Heart left ventricle (tissue), 13 donors: ENCODE results near the gene NRAP.

Experiments
- POLR2A ChIP-seq, 2 donors: fragments of 450-650 bp; IDR thresholded peaks; one replicate each; pipeline ENCODE4 v1.6.1; 2017; ENCODE audit warnings: antibody characterized with exemption in 2 of 2, mild to moderate bottlenecking in 2 of 2, moderate library complexity in 2 of 2
- TF ChIP-seq, protein P1 (sequence below), 12 donors: fragments of 200-600 bp; sonication (generic) in 4 of 12; IDR thresholded peaks; one replicate each; pipeline versions ENCODE4 v1.5.0 to v1.8.0; 2018 to 2022; ENCODE audit warnings: antibody characterized with exemption in 12 of 12, mild to moderate bottlenecking in 5 of 12
- donor health status: ischemic (EF 13 %, LVEDD 7.1; RV severe dilation, severe dysfunction).
- donor health status: DM: no; HTN: yes; CAD: no.
- donor health status: DM: no; HTN: no; CAD: no.
- donor health status: ischemic (EF 25% LVEDD 6.9; RV normal size, moderate dysfunction).
- donor health status: ischemic (EF 25% LVEDD 5.7; RV mildly dilated, moderate dysfunction).
- donor health status: ischemic (EF 35%, LVEDD 5.7; RV mildly dilated, moderate dysfunction).
- donor health status: nonischemic (EF 11% LVEDD 7.7; RV severe dilation, severe dysfunction).
- donor health status: DM: yes; HTN: yes; CAD: no.
- donor health status: PGD.
- donor health status: ischemic (EF 29% LVEDD 5.4; RV normal size, mild dysfunction).
- donor health status: nonischemic (EF 23%, LVEDD 6.1; RV moderate dilation, normal function).

DNA sequence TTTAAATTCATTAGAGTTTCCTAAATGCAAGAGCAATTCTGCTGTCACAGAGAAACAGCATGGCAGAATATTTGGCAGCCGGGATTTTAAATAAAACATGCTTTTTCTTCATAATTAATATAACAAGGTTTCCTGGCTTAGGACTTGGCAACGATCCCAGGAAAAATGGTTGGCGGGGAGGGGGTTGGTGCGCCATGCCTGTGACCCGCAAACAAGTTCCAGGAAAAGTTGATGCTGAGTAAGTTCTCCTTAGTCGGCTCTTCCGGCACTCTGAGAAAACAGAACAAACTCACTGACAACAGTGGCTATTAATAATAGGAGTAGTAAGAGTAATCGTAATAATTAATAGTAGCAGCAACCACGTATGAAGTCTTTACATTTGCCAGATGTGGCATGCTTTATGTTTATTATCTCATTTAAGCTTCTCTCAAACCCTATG lies 106.4 kb downstream of the NRAP start:
- no peak for TF ChIP-seq POLR2A (IDR thresholded peaks at IDR 0.05)
- TF ChIP-seq, protein P1, sequence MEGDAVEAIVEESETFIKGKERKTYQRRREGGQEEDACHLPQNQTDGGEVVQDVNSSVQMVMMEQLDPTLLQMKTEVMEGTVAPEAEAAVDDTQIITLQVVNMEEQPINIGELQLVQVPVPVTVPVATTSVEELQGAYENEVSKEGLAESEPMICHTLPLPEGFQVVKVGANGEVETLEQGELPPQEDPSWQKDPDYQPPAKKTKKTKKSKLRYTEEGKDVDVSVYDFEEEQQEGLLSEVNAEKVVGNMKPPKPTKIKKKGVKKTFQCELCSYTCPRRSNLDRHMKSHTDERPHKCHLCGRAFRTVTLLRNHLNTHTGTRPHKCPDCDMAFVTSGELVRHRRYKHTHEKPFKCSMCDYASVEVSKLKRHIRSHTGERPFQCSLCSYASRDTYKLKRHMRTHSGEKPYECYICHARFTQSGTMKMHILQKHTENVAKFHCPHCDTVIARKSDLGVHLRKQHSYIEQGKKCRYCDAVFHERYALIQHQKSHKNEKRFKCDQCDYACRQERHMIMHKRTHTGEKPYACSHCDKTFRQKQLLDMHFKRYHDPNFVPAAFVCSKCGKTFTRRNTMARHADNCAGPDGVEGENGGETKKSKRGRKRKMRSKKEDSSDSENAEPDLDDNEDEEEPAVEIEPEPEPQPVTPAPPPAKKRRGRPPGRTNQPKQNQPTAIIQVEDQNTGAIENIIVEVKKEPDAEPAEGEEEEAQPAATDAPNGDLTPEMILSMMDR (IDR thresholded peaks at IDR 0.05): no peak
